Measurements from ENCODE around the gene AOAH.
"Not testable (repeated sequence)": the region's sequence is repeated elsewhere in the genome, so short reads cannot be mapped to it uniquely, and the experiment has no call there.

AOAH gene

DNA sequence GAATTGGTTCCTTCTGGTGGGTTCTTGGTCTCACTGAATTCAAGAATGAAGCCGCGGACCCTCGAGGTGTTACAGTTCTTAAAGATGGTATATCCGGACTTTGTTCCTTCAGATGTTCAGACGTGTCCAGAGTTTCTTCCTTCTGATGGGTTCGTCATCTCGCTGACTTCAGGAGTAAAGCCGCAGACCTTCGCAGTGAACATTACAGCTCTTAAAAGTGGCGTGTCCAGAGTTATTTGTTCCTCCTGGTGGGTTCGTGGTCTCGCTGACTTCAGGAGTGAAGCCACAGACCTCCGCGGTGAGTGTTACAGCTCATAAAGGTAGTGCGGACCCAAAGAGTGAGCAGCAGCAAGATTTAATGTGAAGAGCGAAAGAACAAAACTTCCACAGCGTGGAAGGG lies 220.1 kb downstream of the AOAH start:
- not testable (repeated sequence) for DNase-seq

DNA sequence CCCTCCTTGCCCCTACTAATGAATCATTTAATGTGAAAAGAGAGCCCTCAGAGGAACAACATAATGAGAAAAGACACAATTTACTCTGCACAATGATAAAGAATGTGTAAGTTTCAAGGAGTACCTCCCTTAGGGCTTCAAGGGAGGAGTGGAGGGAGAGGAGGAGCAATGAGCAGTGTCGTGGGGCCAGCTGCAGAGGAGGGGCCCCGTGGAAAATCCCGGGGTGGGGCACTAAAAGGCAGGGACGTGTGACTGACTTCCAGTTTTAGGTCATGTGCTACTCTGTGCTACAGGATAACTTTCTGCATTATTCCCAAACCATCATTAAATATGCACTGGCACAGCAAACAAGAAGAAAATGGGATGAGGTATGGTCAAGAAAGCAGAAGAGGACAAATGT lies 226.5 kb downstream of the AOAH start:
- DNase-seq, result no peak

DNA sequence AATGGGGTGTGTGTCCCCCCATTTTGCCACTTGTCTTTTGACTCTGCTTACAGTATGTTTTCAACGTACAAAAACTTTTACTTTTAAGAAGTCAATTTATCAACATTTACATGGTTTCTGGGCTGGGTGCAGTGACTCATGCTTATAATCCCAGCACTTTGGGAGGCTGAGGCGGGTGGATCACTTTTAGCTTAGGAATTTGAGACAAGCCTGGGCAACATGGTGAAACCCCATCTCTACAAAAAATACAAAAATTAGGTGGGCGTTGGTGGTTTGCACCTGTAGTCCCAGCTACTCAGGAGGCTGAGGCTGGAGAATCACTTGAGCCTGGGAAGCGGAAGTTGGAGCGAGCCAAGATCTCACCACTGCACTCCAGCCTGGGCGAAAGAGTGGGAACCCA lies 227.1 kb downstream of the AOAH start:
- DNase-seq, result not testable (repeated sequence)

DNA sequence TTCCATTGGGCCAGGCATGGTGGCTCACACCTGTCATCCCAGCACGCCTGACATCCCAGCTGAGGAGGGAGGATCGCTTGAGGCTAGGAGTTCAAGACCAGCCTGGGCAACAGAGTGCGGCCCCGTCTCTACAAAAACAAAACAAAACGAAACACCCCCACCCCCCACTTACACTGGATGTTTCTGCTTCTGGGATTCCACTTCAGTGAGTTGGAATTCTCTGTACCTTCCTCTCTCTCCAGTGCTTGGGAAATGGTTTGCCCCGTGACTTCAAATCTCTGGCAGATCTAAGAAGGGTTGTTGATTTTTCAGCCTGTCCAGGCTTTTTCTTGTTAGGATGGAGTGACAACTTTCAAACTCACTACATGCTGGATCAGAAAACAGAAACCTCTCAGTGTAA lies 227.7 kb downstream of the AOAH start:
- DNase-seq, result no peak

DNA sequence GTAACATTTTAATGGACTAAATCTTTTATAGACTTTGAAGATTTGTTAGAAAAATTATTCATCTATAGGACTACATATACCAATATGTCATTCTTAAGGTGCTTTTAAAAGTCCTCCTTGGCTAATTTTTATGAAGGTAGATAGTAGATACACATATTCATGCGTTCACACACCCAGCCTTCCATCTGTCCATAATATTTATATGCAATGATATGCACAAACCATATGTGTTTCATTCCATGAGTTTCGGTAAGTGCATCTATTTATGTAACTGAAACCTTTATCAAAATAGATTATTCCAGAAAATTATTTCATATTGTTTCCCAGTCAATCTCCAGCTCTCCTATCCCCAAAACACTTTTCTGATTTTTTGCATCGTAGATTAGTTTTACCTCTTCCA lies 233.0 kb downstream of the AOAH start:
- no peak for DNase-seq

DNA sequence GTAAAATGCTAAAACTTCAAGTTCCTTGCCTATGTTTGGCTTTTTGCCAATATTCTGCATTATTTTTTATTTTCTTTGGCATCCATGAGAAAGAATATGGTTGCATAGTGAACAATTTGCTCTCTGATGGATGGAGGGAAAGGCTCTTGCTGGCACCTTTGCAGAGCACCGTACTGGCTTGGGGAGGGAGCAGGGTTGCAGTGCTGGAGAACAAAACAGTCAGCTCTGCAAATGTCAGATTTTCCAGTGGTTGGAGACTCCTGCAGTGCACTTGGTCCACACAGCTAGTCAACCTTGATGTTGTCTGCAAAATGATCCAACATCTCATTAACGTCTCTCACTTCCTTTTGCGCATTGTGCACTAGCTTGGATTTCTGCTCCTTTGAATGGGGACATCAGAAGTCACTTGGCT lies 233.9 kb downstream of the AOAH start:
- DNase-seq, result no peak

DNA sequence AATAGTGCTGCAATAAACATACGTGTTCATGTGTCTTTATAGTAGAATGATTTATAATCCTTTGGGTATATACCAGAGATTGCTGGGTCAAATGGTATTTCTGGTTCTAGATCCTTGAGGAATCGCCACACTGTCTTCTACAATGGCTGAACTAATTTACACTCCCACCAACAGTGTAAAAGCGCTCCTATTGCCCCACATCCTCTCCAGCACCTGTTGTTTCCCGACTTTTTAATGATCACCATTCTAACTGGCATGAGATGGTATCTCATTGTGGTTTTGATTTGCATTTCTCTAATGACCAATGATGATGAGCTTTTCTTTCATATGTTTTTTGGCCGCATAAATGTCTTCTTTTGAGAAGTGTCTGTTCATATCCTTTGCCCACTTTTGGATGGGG lies 235.6 kb downstream of the AOAH start:
- DNase-seq, result not testable (repeated sequence)

DNA sequence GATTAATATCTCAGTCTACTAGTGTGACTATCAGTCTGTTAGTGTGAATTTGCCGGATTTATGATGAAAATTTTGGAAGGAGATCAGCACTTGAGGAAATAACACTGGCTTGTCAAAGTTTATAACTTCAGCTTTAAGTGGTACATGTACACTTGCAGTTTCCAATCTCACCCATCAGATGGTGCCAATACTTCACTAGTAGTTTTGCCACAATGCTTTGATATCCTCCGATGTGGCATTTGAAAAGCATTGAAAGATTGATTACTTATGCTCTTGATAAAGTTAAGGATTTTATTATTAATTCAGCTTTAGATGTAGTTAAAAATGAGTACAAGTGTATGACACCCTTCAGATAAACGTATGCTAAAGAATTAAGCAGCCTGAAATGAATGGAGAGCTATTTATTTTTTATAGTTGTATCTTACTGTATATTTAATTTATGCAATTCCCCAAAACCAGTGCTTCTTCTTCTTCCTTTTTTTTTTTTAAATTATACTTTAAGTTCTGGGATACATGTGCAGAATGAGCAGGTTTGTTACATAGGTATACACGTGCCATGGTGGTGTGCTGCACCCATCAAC lies 236.4 kb downstream of the AOAH start:
- peak; percentile 51 for DNase-seq

DNA sequence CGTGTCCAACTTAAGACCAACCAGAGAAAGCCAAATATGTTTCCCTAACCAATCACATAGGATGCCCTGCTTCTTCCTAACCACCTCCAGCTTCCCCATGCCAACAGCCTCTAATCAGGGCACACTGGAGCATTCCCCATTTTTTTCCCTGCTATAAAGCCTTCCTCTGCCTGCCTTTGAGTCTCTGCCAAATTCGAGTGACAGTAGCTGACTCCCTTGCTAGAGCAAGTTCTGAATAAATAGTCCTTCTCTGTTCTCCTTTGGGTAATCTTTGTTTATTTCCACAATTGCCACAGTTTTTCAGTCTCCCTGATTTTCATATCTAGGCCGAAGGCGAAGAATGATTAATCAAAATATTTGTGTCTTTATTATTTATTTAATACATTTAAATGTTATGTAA lies 238.0 kb downstream of the AOAH start:
- no peak for DNase-seq

DNA sequence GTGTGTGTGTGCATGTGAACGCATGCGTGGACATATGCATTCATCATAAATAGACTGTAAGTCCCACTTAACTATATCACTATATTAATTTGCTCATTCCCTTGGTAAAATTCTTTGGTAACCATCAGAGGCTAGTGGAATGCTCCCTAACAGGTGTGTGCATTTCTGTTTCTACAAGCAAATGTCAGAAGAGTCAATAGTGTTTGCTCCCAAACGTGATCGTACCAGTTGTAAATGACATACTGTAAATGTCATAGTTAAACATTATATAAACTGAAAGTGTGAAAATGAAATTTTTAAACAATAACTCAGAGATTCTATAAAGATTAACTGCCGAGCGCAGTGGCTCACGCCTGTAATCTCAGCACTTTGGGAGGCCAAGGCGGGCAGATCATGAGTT lies 240.0 kb downstream of the AOAH start:
- no peak for DNase-seq

DNA sequence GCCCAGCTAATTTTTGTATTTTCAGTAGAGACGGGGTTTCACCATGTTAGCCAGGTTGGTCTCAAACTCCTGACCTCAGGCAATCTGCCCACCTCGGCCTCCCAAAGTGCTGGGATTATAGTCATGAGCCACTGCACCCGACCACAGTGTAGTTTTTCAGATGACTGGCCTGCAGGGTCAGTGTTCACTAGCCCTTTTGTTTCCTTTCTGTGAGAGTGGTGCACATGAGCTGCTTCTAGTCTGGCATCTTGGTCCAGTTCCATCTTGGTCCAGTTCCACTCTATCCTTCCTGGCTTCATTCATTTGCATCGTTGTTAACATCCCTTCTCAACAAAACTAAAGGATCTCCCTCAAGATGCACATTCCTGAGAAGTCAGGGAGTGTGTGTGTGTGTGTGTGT lies 240.4 kb downstream of the AOAH start:
- not testable (repeated sequence) for DNase-seq

DNA sequence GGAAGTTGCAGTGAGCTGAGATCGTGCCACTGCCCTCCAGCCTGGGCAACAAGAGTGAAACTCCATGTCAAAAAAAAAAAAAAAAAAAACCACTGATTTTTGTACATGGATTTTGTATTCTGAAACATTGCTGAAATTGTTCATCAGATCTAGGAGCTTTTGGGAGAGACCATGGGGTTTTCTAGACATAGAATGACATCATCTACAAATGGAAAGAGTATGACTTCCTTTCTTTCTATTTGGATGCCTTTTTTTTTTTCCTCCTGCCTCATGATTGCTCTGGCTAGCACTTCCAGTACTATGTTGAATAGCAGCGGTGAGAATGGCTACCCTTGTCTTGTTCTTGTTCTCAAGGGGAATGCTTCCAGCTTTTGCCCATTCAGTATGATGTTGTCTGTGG lies 245.5 kb downstream of the AOAH start:
- DNase-seq, result no peak

DNA sequence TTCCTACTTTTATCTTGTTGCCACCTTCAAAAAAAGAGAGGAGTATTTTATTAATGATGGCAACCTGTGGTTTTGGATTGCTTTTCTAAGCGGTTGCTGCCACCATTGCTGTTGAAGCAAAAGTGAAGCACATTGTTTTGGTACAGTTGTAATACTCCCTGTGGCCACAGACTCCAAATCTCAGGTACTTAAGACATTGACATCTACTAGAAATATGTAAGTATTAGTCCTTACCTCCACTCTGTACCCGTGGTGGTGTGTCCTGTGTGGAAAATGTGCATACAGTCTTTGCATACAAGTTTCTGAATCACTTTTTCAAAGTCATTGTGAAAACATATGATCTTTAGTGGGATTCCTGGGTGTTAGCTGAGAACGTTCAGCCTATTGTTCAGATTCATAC lies 248.9 kb downstream of the AOAH start:
- no peak for DNase-seq

DNA sequence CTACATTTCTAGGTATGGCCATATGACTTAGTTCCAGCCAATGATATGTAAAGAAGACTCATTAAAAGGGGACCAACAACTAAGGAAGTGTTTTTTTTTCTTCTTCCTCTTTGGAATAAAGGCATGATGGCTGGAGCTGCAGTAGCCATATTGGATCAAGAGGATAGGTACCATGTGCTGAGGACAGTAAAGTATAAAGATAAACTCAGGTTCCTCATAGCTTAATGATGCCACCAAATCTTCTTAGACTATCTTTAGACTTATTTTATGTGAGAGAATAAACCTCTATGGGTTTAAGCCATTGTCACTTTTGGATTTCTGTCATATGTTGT lies 249.3 kb downstream of the AOAH start:
- DNase-seq, result no peak

DNA sequence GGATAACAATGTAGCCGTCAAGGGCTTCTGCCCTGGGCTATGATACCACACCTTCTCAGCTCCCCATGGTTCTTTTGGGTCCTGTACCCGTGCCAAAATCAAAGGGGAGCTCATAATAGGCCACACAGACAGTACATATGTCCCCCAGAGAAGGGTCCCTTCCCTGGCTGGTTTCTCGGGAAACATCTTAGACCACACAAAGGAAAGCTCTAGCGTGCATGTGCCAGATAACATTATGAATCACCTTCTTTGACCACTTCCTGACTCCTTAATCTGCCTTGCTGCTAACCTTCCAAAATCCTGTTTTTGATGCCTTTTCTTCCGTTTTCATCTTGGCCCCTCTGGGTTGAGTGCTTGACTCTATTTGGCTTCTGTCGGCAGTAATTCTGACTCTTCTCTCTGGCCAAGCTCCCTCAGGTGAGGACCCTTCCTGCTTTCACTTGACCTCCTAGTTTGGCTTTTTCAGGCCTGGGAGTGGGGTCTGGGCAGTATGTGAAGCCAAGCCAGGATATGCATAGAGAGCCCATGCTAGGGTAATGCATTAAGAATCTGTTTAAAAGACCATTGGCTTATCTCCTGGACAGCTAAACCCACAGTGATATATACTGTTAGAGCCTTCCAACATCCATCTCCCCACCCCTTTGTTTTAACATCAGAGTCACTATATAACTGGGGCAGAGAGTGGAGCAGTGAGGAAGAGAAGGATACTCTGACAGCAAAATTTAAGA lies 249.8 kb downstream of the AOAH start:
- DNase-seq, result peak; percentile 51

DNA sequence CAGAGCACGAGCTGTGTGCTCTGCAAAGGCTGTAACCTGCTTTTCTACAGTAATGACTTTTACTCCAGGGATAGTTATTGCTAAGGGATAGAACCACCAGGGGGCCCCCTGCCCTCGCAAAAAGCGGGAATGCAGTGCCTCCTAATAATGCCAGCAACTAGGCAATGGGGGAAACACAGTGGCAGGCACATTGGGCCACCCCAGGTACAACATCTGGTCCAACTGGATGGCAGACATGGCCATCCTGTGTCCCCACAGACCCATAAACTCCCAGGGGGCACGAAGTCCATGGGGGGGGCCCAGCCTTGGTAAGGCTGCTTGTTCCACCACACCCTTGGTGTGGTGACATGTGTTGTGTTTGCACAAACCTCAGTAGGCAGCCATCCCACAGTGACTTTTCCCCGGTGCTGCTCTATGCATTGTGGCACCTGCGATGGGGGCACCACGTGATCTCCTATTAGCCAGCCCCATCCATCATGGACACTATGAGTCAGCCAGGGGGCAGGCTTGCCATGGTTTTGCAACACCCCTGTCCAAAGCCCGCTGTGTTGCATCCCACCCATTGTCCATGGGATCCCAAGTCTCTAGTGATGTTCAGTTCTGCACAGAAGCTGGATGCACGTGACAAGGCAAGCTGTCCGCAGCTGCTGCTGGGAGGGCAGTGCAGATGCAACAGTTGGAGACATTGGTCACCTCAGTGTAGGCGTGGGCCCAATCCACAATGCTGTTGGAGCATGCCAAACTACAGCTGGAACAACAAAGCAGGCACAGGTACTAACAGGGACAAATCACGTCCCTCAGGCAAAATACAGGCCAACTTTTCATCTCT lies 250.6 kb downstream of the AOAH start:
- peak; percentile 23 for DNase-seq

DNA sequence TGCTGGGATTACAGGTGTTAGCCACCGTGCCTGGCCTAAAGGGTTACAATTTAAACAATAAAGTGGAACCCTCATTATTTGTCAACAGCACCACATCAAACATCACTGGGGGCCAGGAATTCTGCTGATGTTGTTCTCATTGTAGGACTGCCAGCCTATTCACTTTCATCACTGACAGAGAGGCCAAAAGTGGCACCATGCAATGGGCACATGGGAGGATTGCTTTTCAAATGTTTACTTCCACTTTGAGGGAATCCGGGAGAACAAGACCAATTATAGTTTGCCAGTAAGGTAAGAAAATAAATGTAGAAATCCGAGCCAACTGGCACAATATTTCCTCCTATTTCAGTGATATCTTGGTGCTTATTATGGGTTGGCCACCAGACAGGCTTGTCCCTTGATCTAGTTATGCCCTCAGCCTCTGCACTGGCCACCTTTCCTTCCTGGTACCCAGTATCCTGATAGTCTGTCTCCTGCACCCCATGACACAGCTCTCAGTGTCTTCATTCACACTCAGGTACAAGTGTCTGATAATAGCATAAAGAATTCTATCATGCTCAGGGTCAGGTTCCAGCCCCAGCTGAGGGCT lies 252.1 kb downstream of the AOAH start:
- DNase-seq, result no peak

DNA sequence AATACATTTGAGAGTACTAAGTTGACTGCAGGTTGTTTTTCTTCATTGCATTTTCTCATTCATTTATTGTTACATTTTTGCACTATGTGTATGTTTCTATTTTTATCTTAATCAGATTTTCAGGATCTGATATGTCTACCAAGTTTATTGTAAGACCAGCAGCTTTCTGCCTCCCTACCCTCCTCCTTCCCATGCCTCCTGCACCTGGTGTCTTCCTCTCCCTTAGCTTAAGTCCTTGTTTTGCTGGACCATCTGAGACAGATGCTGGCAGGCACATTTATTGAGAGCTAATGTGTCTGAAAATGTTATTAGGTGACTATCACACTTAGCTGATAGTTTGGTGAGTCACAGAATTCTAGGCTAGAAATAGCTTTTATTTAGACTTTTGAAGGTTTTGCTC lies 255.1 kb downstream of the AOAH start:
- peak; percentile 5 for DNase-seq

DNA sequence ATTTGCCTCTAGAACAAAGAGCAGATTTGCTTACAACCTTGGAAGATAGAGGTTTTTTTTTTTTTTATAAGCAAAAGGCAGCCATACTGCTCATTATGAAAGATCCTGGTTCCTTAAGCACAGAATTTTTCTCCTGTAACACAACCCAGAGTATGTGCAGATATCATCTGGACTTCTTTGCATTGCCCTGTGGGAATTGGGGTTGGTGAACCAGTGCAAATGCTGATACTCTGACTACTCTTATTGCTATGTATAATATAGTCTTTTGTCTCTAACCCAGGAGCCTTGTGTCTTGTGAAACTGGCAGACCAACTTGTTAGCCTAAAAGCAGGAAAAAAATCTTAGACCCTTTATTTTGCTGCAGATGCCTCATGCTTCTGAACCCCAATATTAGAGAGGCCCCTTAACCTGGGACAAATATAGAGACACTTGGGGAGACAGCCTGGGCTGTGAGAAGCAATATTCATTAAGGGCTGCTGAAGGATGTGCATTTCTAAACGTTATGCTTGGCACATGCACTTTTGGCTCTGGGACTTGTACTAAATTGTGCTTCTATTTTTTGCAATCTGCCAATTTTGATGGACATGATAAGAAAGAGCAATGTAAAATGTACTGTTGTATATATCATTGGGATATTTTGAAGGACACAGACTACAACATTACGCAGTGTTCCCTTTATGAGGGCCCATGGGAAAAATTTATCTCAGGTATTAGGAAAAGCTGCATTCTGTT lies 255.8 kb downstream of the AOAH start:
- peak; percentile 84 for DNase-seq

DNA sequence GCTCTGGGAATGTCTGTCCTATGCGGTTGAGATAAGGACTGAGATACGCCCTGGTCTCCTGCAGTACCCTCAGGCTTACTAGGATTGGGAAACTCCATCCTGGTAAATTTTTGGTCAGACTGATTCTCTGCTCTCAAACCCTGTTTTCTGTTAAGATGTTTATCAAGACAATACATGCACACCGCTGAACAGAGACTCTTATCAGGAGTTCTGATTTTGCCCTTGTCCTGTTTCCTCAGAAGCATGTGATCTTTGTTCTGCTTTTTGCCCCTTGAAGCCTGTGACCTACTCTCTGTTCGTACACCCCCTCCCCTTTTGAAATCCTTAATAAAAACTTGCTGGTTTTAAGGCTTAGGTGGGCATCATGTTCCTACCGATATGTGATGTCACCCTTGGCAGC lies 258.3 kb downstream of the AOAH start:
- not testable (repeated sequence) for DNase-seq

DNA sequence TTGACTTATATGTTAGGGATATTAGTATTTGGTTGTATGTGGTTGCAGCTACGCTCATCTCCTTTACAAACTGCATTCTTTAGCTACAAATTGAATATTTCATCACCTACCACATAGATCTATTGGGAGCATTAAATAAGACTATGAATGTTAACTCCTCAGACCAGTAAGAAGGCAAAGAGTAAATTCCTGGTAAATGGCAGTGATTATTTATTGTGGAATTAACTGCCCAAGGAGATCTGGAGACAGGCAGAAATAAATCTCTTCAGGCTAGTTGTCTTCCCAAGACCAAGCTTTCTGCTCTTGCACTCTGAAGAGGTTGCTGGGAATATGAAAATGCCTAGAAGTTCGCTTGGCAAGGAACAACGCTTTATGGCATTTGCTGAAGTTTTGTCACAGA lies 260.0 kb downstream of the AOAH start:
- DNase-seq, result peak; percentile 57

Data from fibroblast of upper back skin (primary cell).